MCF 10A (cell line): Measurements from ENCODE around the gene PI4KB. TPM values are rescaled to one million over a fixed set of nuclear protein-coding genes. Genes with fewer than 3 reads are reported as not detected.
"Not testable (repeated sequence)": the region's sequence is repeated elsewhere in the genome, so short reads cannot be mapped to it uniquely, and the experiment has no call there.

Experiments used
- BruUV-seq: library from RNA; stranded (reverse); fragments of 400-500 nt; replicated peaks from 2 replicates; lab custom pipeline; 2021; lab: Mats Ljungman, UMichigan
- CTCF ChIA-PET: fragments of 300-600 bp; sonication (Branson Sonifier 250); formaldehyde crosslinking; extraction: SDS; loops from one replicate; lab custom pipeline; 2021; ENCODE audit warnings: antibody characterized with exemption, inconsistent platforms; lab: Yijun Ruan, JAX
- POLR2A ChIA-PET: fragments of 300-600, 350-650 bp; sonication (Branson Sonifier 250); formaldehyde crosslinking; extraction: SDS; loops from one replicate; lab custom pipeline; 2020; ENCODE audit warnings: antibody characterized with exemption, inconsistent platforms; lab: Yijun Ruan, JAX
- DNase-seq: peaks from one replicate; pipeline ENCODE4 v3.0.0-alpha.2; 2018; ENCODE audit not compliant: unreplicated experiment
- H3K27ac Mint-ChIP-seq: one replicate; pipeline ENCODE4 v1.8.0; 2022; ENCODE audit warnings: mild to moderate bottlenecking, low read depth, mixed read lengths; ENCODE audit not compliant: unreplicated experiment
- H3K27me3 Mint-ChIP-seq: one replicate; pipeline ENCODE4 v1.8.0; 2022; ENCODE audit warnings: mixed read lengths; ENCODE audit not compliant: insufficient read depth, unreplicated experiment
- H3K36me3 Mint-ChIP-seq: one replicate; pipeline ENCODE4 v1.8.0; 2022; ENCODE audit warnings: mild to moderate bottlenecking, moderate library complexity, mixed read lengths; ENCODE audit not compliant: insufficient read depth, unreplicated experiment
- H3K4me1 Mint-ChIP-seq: one replicate; pipeline ENCODE4 v1.8.0; 2022; ENCODE audit warnings: mixed read lengths; ENCODE audit not compliant: insufficient read depth, unreplicated experiment
- H3K4me3 Mint-ChIP-seq: one replicate; pipeline ENCODE4 v1.8.0; 2022; ENCODE audit warnings: mild to moderate bottlenecking, moderate library complexity, mixed read lengths; ENCODE audit not compliant: unreplicated experiment
- H3K9me3 Mint-ChIP-seq: one replicate; pipeline ENCODE4 v1.8.0; 2022; ENCODE audit warnings: mixed read lengths; ENCODE audit not compliant: unreplicated experiment
- CTCF ChIP-seq: fragments of 200-600 bp; IDR thresholded peaks from one replicate; pipeline ENCODE4 v1.8.0; 2022; ENCODE audit warnings: antibody characterized with exemption, mild to moderate bottlenecking; ENCODE audit not compliant: unreplicated experiment
- intact Hi-C: fragments of 100-400 bp; cut with micrococcal nuclease; formaldehyde crosslinking; loops from 2 replicates; pipeline ENCODE4 v1.14.1; 2022
- total RNA-seq: library from RNA; stranded (reverse); gene quantifications from 2 replicates; pipeline ENCODE4 v1.2.3, GENCODE V29; 2022

PI4KB gene
- total RNA-seq, 1 experiment from 2014 or later: 75.3 TPM

- Mint-ChIP-seq H3K4me3 (no peak overlapping the region), H3K27ac (no peak overlapping the region), H3K9me3 (peaks cover 17% of the 10 kb centered on the region), H3K27me3 (no peaks in the 10 kb centered on the region), H3K4me1 (no peaks in the 10 kb centered on the region), H3K36me3 (peaks cover 28% of the 10 kb centered on the region)
- CTCF ChIA-PET: no interaction called here
- DNase-seq: no peak
- intact Hi-C loops: no loop called here
- no peak for TF ChIP-seq CTCF
- BruUV-seq: no TSS peak
- POLR2A ChIA-PET: interaction anchor here (0.5 to 0.6 kb wide), 2 partner anchors 66 to 72 kb away, joined by 3 to 4 read pairs; no protein-coding TSS in a partner anchor
Observed at GRCh38 chr1:151362308-151363155, 35.3 kb upstream of the PI4KB start.

GRCh38 chr1:151361883-151362282 is 34.7 kb upstream of the PI4KB start:
- CTCF ChIA-PET: no interaction called here
- peaks cover 17% of the 10 kb centered on the region for H3K9me3 Mint-ChIP-seq

GRCh38 chr1:151356696-151357095 is 29.5 kb upstream of the PI4KB start:
- peaks cover 5% of the 10 kb centered on the region for H3K4me1 Mint-ChIP-seq
- H3K36me3 Mint-ChIP-seq: peaks cover 1% of the 10 kb centered on the region
- intact Hi-C loops: no loop called here
- no peak for TF ChIP-seq CTCF
- H3K4me3 Mint-ChIP-seq: no peak overlapping the region
- ChIA-PET POLR2A (interaction anchor here (0.6 to 1.5 kb wide), 4 partner anchors 12 to 63 kb away, joined by 3 to 5 read pairs (median 4); partner anchors contain the start of gene SELENBP1), CTCF (interaction anchor here (0.5 to 10.5 kb wide), 3 partner anchors 18 to 117 kb away, joined by 3 to 104 read pairs (median 3); no protein-coding TSS in a partner anchor)
- no peak for DNase-seq
- no peaks in the 10 kb centered on the region for H3K27me3 Mint-ChIP-seq
- no TSS peak for BruUV-seq
- peaks cover 3% of the 10 kb centered on the region for H3K9me3 Mint-ChIP-seq
- H3K27ac Mint-ChIP-seq: no peak overlapping the region

More at GRCh38 chr1:151361883-151362282, 34.7 kb upstream of the PI4KB start:
- intact Hi-C loops: no loop called here
- POLR2A ChIA-PET: interaction anchor here (1.6 kb wide), 1 partner anchor 11 kb away, joined by 3 read pairs; the partner anchor contains the start of gene SELENBP1
- no peak overlapping the region for H3K27ac Mint-ChIP-seq
- peaks cover 28% of the 10 kb centered on the region for H3K36me3 Mint-ChIP-seq
- H3K27me3 Mint-ChIP-seq: no peaks in the 10 kb centered on the region
- no peaks in the 10 kb centered on the region for H3K4me1 Mint-ChIP-seq
- no TSS peak for BruUV-seq
- no peak overlapping the region for H3K4me3 Mint-ChIP-seq
- TF ChIP-seq CTCF: no peak
- DNase-seq: no peak

GRCh38 chr1:151352021-151352718 is 25.0 kb upstream of the PI4KB start:
- POLR2A ChIA-PET: interaction anchor here (0.6 to 3.8 kb wide), 11 partner anchors 12 to 603 kb away, joined by 3 to 30 read pairs (median 4); partner anchors contain the start of genes PI4KB, PSMB4, SELENBP1 and VPS72
- intact Hi-C loops: no loop called here
- Mint-ChIP-seq H3K27ac (peak overlapping the region; percentile 8), H3K9me3 (no peaks in the 10 kb centered on the region), H3K36me3 (peaks cover 5% of the 10 kb centered on the region), H3K4me3 (no peak overlapping the region), H3K4me1 (peaks cover 14% of the 10 kb centered on the region), H3K27me3 (no peaks in the 10 kb centered on the region)
- no TSS peak for BruUV-seq
- peak; percentile 97 for DNase-seq
- TF ChIP-seq CTCF: no peak
- CTCF ChIA-PET: interaction anchor here (0.6 to 10.5 kb wide), 10 partner anchors 14 to 484 kb away, joined by 3 to 104 read pairs (median 4); no protein-coding TSS in a partner anchor

GRCh38 chr1:151350323-151350722 is 23.1 kb upstream of the PI4KB start:
- Mint-ChIP-seq H3K36me3 (peaks cover 15% of the 10 kb centered on the region), H3K4me1 (peaks cover 30% of the 10 kb centered on the region)
- H3K27me3 Mint-ChIP-seq, BruUV-seq, H3K4me3 Mint-ChIP-seq, intact Hi-C loops, H3K9me3 Mint-ChIP-seq, DNase-seq, H3K27ac Mint-ChIP-seq: not testable (repeated sequence)
- ChIA-PET CTCF (interaction anchor here (0.6 to 10.5 kb wide), 3 partner anchors 12 to 190 kb away, joined by 3 to 104 read pairs (median 3); no protein-coding TSS in a partner anchor), POLR2A (interaction anchor here (0.6 to 3.0 kb wide), 5 partner anchors 15 to 103 kb away, joined by 3 to 10 read pairs (median 5); partner anchors contain the start of gene PI4KB)
